GM23338 (cell line): Measurements from ENCODE around the gene REEP5. TPM values are rescaled to one million over a fixed set of nuclear protein-coding genes. Genes with fewer than 3 reads are reported as not detected.

Experiments used
- ATAC-seq: fragments of 200-7000 bp; cut with Tn5 transposase; 3 replicates; pipeline ENCODE4 v1.9.1; 2020
- DNase-seq: peaks from one replicate; pipeline ENCODE4 v3.0.0-alpha.2; 2015; ENCODE audit warnings: low spot score
- H2AFZ ChIP-seq: fragments of 200-600 bp; sonication (generic); 2 replicates; pipeline ENCODE4 v1.8.0; 2016; ENCODE audit warnings: antibody characterized with exemption, mild to moderate bottlenecking, moderate library complexity
- H3F3A ChIP-seq: fragments of 200-600 bp; sonication (generic); replicated peaks from 2 replicates; pipeline ENCODE4 v1.8.0; 2017; ENCODE audit warnings: antibody characterized with exemption, mixed run types, low read depth
- H3K27ac ChIP-seq: fragments of 200-600 bp; sonication (generic); 2 replicates; pipeline ENCODE4 v1.6.1; 2016; ENCODE audit warnings: low read depth
- H3K27me3 ChIP-seq: fragments of 200-600 bp; sonication (generic); 2 replicates; pipeline ENCODE4 v1.8.0; 2016; ENCODE audit warnings: mild to moderate bottlenecking, mixed run types, moderate library complexity; ENCODE audit not compliant: insufficient read depth
- H3K36me3 ChIP-seq: fragments of 200-600 bp; sonication (generic); 2 replicates; pipeline ENCODE4 v1.8.0; 2016; ENCODE audit warnings: mild to moderate bottlenecking; ENCODE audit not compliant: insufficient read depth
- H3K4me1 ChIP-seq: fragments of 200-600 bp; sonication (generic); 2 replicates; pipeline ENCODE4 v1.8.0; 2016; ENCODE audit warnings: mild to moderate bottlenecking, moderate library complexity; ENCODE audit not compliant: insufficient read depth
- H3K4me2 ChIP-seq: fragments of 200-600 bp; sonication (generic); 2 replicates; pipeline ENCODE4 v1.7.1; 2017; ENCODE audit warnings: mixed run types
- H3K4me3 ChIP-seq: fragments of 200-600 bp; sonication (generic); 2 replicates; pipeline ENCODE4 v1.6.1; 2016; ENCODE audit warnings: mixed run types
- H3K79me2 ChIP-seq: fragments of 200-600 bp; sonication (generic); replicated peaks from 2 replicates; pipeline ENCODE4 v1.8.0; 2017; ENCODE audit warnings: mild to moderate bottlenecking; ENCODE audit not compliant: insufficient read depth
- H3K9me2 ChIP-seq: fragments of 200-600 bp; sonication (generic); 2 replicates; pipeline ENCODE4 v1.8.0; 2017; ENCODE audit not compliant: insufficient read depth
- H4K20me1 ChIP-seq: fragments of 200-600 bp; sonication (generic); replicated peaks from 2 replicates; pipeline ENCODE4 v1.8.0; 2017; ENCODE audit warnings: mild to moderate bottlenecking; ENCODE audit not compliant: insufficient read depth
- H3K27ac Mint-ChIP-seq: 2 replicates; pipeline ENCODE4 v1.8.0; 2020; ENCODE audit warnings: inconsistent platforms, mild to moderate bottlenecking, moderate library complexity, mixed read lengths
- H3K27me3 Mint-ChIP-seq: 3 replicates; pipeline ENCODE4 v1.8.0; 2022; ENCODE audit warnings: low read depth, mild to moderate bottlenecking, moderate library complexity, mixed read lengths, inconsistent platforms; ENCODE audit not compliant: insufficient read depth, poor library complexity
- H3K36me3 Mint-ChIP-seq: 3 replicates; pipeline ENCODE4 v1.8.0; 2021; ENCODE audit warnings: low read depth, mild to moderate bottlenecking, inconsistent platforms, moderate library complexity, mixed read lengths
- H3K4me1 Mint-ChIP-seq: 3 replicates; pipeline ENCODE4 v1.8.0; 2020; ENCODE audit warnings: mild to moderate bottlenecking, inconsistent platforms, mixed read lengths
- H3K4me3 Mint-ChIP-seq: 3 replicates; pipeline ENCODE4 v1.8.0; 2021; ENCODE audit warnings: moderate library complexity, mild to moderate bottlenecking, inconsistent platforms, mixed read lengths
- H3K9me3 Mint-ChIP-seq: 3 replicates; pipeline ENCODE4 v1.8.0; 2020; ENCODE audit warnings: moderate library complexity, mild to moderate bottlenecking, inconsistent platforms, mixed read lengths
- CREB1 ChIP-seq: fragments of 250-450 bp; sonication (Bioruptor Pico); IDR thresholded peaks from 2 replicates; pipeline ENCODE4 v1.5.0; 2020; ENCODE audit warnings: low read depth, mild to moderate bottlenecking, moderate library complexity
- EZH2 ChIP-seq: fragments of 200-600 bp; sonication (generic); IDR thresholded peaks from one replicate; pipeline ENCODE4 v1.8.0; 2017; ENCODE audit warnings: antibody characterized with exemption, mild to moderate bottlenecking, low read depth; ENCODE audit not compliant: unreplicated experiment
- EZH2phosphoT487 ChIP-seq: fragments of 200-600 bp; sonication (generic); IDR thresholded peaks from one replicate; pipeline ENCODE4 v1.8.1; 2018; ENCODE audit warnings: antibody characterized with exemption; ENCODE audit not compliant: unreplicated experiment
- JUNB ChIP-seq: IDR thresholded peaks from one replicate; pipeline ENCODE4 v1.6.1; 2016; ENCODE audit warnings: antibody characterized with exemption; ENCODE audit not compliant: unreplicated experiment
- NANOG ChIP-seq: IDR thresholded peaks from 2 replicates; pipeline ENCODE4 v1.6.1; 2016; ENCODE audit warnings: antibody characterized with exemption, borderline replicate concordance
- POLR2AphosphoS5 ChIP-seq: IDR thresholded peaks from 2 replicates; pipeline ENCODE4 v1.6.1; 2016; ENCODE audit warnings: antibody characterized with exemption, low read depth
- STAT1 ChIP-seq: IDR thresholded peaks from one replicate; pipeline ENCODE4 v1.6.1; 2016; ENCODE audit warnings: antibody characterized with exemption; ENCODE audit not compliant: unreplicated experiment
- ZNF114 ChIP-seq: fragments of 250-450 bp; sonication (Bioruptor Pico); IDR thresholded peaks from 2 replicates; pipeline ENCODE4 v1.5.0; 2020; ENCODE audit warnings: mild to moderate bottlenecking, moderate library complexity
- ZNF331 ChIP-seq: fragments of 250-450 bp; sonication (Bioruptor Pico); IDR thresholded peaks from 2 replicates; pipeline ENCODE4 v1.5.0; 2020; ENCODE audit warnings: low read depth, mild to moderate bottlenecking, moderate library complexity
- polyA plus RNA-seq: library from polyadenylated mRNA; unstranded; fragments of >200 nt; fragmentation: Nextera tagmentation; extraction: Ambion mirVana; gene quantifications from 2 replicates; pipeline ENCODE4 v1.2.1, GENCODE V29; 2016
- total RNA-seq: library from RNA; depleted of rRNA; stranded (reverse); fragments of >200 nt; shearing (Covaris generic); gene quantifications from 2 replicates; pipeline ENCODE4 v1.2.3, GENCODE V29; 2014
- TF ChIP-seq, protein P1 (sequence below), 2 experiments: fragments of 200-600 bp in 1 of 2; sonication (generic) in 1 of 2; conservative IDR thresholded peaks; 2 replicates each; pipeline versions ENCODE4 v1.5.1 to v1.6.1; 2016 to 2017; ENCODE audit warnings: antibody characterized with exemption in 2 of 2, low read depth in 2 of 2, mild to moderate bottlenecking in 2 of 2, moderate library complexity in 1 of 2
- TF ChIP-seq, protein P2 (sequence below): IDR thresholded peaks from one replicate; pipeline ENCODE4 v1.6.1; 2018; ENCODE audit warnings: antibody characterized with exemption; ENCODE audit not compliant: unreplicated experiment
- TF ChIP-seq, protein P3 (sequence below): fragments of 250-450 bp; sonication (Bioruptor Pico); IDR thresholded peaks from 2 replicates; pipeline ENCODE4 v1.5.0; 2020; ENCODE audit warnings: mild to moderate bottlenecking, moderate library complexity
- TF ChIP-seq, protein P4 (sequence below): IDR thresholded peaks from 2 replicates; pipeline ENCODE4 v1.6.1; 2016; ENCODE audit warnings: antibody characterized with exemption

REEP5 gene
- total and polyA plus RNA-seq, 2 experiments from 2014 or later: 32.5 to 111 TPM

DNA sequence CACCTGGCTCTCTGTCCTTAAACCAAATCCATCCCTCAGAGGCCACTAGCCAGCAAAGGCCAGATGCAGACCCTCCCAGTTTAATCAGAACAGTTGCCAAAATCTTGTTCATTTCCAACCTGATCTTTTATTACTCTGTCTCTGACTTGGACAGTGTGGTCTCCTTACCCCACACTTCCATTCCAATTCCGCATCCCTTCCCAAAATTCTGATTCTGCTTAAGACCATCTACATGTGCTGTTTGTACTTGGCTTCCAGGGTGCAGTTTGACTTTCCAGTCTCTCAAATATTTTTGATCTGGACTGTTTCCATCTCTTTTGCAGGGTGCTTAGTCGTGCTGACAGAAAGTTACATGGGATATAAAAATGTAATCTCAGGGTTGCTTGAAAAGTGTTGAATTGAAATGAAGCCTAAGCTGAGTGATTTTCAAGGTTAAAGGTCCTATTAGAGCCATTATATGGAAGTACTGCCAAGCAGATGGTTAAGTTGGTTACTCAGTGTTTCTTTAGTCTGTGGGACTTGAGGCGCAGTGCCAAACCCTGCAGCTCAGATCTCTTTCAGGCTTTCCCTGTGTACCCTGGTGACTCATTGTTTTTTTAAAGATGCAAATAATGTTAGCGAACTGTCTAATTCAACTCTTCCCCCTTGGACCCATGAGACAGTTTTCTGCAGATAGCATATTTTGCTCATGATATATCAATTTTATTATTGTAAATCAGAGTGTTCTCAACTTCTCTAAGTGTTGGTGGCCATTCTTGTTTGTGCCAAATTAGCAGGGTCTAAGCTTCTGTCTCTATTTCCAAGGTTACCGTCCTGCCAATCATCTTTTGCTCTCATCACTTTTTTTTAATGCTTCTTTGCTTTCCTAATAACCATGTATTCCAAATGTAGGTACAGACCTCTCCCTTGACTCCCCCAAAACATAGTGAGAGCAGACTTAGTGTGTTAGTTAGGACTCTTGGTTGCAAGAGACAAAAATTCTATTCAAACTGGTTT is 36.4 kb upstream of the REEP5 start:
- Histone ChIP-seq H3K9me2 (0 out of 2 replicates have a peak, but pooled peaks cover 4% of the 10 kb centered on the region), H3K27ac (no peak overlapping the region), H3F3A (no peaks in the 10 kb centered on the region), H3K36me3 (0 out of 2 replicates have a peak, but pooled peaks cover 3% of the 10 kb centered on the region), H3K4me3 (no peak overlapping the region), H2AFZ (peak overlapping the region; percentile 77), H3K4me2 (no peak overlapping the region), H3K79me2 (no peaks in the 10 kb centered on the region), H3K27me3 (no peaks in the 10 kb centered on the region), H3K4me1 (peaks cover 6% of the 10 kb centered on the region; the same call in 1 of the 2 replicates), H4K20me1 (no peaks in the 10 kb centered on the region)
- TF ChIP-seq NANOG: no peak
- no peak for TF ChIP-seq EZH2
- TF ChIP-seq STAT1: no peak
- TF ChIP-seq ZNF331 (CRISPR knock-in tag): no peak
- no peak for TF ChIP-seq CREB1
- TF ChIP-seq, protein P1, sequence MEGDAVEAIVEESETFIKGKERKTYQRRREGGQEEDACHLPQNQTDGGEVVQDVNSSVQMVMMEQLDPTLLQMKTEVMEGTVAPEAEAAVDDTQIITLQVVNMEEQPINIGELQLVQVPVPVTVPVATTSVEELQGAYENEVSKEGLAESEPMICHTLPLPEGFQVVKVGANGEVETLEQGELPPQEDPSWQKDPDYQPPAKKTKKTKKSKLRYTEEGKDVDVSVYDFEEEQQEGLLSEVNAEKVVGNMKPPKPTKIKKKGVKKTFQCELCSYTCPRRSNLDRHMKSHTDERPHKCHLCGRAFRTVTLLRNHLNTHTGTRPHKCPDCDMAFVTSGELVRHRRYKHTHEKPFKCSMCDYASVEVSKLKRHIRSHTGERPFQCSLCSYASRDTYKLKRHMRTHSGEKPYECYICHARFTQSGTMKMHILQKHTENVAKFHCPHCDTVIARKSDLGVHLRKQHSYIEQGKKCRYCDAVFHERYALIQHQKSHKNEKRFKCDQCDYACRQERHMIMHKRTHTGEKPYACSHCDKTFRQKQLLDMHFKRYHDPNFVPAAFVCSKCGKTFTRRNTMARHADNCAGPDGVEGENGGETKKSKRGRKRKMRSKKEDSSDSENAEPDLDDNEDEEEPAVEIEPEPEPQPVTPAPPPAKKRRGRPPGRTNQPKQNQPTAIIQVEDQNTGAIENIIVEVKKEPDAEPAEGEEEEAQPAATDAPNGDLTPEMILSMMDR (conservative IDR thresholded peaks at IDR 0.05; ENCODE audit: low read depth in 2 of 2): no peak
- TF ChIP-seq, protein P2, sequence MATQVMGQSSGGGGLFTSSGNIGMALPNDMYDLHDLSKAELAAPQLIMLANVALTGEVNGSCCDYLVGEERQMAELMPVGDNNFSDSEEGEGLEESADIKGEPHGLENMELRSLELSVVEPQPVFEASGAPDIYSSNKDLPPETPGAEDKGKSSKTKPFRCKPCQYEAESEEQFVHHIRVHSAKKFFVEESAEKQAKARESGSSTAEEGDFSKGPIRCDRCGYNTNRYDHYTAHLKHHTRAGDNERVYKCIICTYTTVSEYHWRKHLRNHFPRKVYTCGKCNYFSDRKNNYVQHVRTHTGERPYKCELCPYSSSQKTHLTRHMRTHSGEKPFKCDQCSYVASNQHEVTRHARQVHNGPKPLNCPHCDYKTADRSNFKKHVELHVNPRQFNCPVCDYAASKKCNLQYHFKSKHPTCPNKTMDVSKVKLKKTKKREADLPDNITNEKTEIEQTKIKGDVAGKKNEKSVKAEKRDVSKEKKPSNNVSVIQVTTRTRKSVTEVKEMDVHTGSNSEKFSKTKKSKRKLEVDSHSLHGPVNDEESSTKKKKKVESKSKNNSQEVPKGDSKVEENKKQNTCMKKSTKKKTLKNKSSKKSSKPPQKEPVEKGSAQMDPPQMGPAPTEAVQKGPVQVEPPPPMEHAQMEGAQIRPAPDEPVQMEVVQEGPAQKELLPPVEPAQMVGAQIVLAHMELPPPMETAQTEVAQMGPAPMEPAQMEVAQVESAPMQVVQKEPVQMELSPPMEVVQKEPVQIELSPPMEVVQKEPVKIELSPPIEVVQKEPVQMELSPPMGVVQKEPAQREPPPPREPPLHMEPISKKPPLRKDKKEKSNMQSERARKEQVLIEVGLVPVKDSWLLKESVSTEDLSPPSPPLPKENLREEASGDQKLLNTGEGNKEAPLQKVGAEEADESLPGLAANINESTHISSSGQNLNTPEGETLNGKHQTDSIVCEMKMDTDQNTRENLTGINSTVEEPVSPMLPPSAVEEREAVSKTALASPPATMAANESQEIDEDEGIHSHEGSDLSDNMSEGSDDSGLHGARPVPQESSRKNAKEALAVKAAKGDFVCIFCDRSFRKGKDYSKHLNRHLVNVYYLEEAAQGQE: no peak
- TF ChIP-seq ZNF114 (CRISPR knock-in tag): no peak
- TF ChIP-seq JUNB: no peak
- TF ChIP-seq POLR2AphosphoS5: no peak
- TF ChIP-seq, protein P3, sequence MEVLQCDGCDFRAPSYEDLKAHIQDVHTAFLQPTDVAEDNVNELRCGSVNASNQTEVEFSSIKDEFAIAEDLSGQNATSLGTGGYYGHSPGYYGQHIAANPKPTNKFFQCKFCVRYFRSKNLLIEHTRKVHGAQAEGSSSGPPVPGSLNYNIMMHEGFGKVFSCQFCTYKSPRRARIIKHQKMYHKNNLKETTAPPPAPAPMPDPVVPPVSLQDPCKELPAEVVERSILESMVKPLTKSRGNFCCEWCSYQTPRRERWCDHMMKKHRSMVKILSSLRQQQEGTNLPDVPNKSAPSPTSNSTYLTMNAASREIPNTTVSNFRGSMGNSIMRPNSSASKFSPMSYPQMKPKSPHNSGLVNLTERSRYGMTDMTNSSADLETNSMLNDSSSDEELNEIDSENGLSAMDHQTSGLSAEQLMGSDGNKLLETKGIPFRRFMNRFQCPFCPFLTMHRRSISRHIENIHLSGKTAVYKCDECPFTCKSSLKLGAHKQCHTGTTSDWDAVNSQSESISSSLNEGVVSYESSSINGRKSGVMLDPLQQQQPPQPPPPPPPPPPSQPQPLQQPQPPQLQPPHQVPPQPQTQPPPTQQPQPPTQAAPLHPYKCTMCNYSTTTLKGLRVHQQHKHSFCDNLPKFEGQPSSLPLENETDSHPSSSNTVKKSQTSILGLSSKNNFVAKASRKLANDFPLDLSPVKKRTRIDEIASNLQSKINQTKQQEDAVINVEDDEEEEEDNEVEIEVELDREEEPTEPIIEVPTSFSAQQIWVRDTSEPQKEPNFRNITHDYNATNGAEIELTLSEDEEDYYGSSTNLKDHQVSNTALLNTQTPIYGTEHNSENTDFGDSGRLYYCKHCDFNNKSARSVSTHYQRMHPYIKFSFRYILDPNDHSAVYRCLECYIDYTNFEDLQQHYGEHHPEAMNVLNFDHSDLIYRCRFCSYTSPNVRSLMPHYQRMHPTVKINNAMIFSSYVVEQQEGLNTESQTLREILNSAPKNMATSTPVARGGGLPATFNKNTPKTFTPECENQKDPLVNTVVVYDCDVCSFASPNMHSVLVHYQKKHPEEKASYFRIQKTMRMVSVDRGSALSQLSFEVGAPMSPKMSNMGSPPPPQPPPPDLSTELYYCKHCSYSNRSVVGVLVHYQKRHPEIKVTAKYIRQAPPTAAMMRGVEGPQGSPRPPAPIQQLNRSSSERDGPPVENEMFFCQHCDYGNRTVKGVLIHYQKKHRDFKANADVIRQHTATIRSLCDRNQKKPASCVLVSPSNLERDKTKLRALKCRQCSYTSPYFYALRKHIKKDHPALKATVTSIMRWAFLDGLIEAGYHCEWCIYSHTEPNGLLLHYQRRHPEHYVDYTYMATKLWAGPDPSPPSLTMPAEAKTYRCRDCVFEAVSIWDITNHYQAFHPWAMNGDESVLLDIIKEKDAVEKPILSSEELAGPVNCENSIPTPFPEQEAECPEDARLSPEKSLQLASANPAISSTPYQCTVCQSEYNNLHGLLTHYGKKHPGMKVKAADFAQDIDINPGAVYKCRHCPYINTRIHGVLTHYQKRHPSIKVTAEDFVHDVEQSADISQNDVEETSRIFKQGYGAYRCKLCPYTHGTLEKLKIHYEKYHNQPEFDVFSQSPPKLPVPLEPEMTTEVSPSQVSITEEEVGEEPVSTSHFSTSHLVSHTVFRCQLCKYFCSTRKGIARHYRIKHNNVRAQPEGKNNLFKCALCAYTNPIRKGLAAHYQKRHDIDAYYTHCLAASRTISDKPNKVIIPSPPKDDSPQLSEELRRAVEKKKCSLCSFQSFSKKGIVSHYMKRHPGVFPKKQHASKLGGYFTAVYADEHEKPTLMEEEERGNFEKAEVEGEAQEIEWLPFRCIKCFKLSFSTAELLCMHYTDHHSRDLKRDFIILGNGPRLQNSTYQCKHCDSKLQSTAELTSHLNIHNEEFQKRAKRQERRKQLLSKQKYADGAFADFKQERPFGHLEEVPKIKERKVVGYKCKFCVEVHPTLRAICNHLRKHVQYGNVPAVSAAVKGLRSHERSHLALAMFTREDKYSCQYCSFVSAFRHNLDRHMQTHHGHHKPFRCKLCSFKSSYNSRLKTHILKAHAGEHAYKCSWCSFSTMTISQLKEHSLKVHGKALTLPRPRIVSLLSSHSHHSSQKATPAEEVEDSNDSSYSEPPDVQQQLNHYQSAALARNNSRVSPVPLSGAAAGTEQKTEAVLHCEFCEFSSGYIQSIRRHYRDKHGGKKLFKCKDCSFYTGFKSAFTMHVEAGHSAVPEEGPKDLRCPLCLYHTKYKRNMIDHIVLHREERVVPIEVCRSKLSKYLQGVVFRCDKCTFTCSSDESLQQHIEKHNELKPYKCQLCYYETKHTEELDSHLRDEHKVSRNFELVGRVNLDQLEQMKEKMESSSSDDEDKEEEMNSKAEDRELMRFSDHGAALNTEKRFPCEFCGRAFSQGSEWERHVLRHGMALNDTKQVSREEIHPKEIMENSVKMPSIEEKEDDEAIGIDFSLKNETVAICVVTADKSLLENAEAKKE: no peak
- TF ChIP-seq, protein P4, sequence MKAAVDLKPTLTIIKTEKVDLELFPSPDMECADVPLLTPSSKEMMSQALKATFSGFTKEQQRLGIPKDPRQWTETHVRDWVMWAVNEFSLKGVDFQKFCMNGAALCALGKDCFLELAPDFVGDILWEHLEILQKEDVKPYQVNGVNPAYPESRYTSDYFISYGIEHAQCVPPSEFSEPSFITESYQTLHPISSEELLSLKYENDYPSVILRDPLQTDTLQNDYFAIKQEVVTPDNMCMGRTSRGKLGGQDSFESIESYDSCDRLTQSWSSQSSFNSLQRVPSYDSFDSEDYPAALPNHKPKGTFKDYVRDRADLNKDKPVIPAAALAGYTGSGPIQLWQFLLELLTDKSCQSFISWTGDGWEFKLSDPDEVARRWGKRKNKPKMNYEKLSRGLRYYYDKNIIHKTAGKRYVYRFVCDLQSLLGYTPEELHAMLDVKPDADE: no peak
- TF ChIP-seq EZH2phosphoT487: no peak
- DNase-seq (no peak), ATAC-seq (no peak; the same call in 2 of the 3 replicates)
- peaks cover 2% of the 10 kb centered on the region for H3K27me3 Mint-ChIP-seq
- H3K4me1 Mint-ChIP-seq: peaks cover 24% of the 10 kb centered on the region
- H3K36me3 Mint-ChIP-seq: peaks cover 8% of the 10 kb centered on the region
- no peak overlapping the region for H3K27ac Mint-ChIP-seq
- no peak overlapping the region for H3K4me3 Mint-ChIP-seq
- H3K9me3 Mint-ChIP-seq: peaks cover 9% of the 10 kb centered on the region
